H9 (cell line): ENCODE measurements around the gene PADI6. TPM values are rescaled to one million over a fixed set of nuclear protein-coding genes. Genes with fewer than 3 reads are reported as not detected.

Experiments
- DNase-seq: peaks from one replicate; pipeline ENCODE4 v3.0.0-alpha.2; 2017
- H2AFZ ChIP-seq: one replicate; pipeline ENCODE4 v1.6.1; 2013; ENCODE audit warnings: mild to moderate bottlenecking, low read length, control low read depth, moderate library complexity
- H2AK5ac ChIP-seq: 2 replicates; pipeline ENCODE4 v1.6.1; 2013; ENCODE audit warnings: low read length, control low read depth, mixed read lengths; ENCODE audit not compliant: insufficient read length
- H2BK120ac ChIP-seq: one replicate; pipeline ENCODE4 v1.6.1; 2013; ENCODE audit warnings: low read depth, mild to moderate bottlenecking, low read length, control low read depth, inconsistent platforms; ENCODE audit not compliant: poor library complexity, severe bottlenecking
- H2BK12ac ChIP-seq: 2 replicates; pipeline ENCODE4 v1.6.1; 2013; ENCODE audit warnings: low read length, control low read depth, mixed read lengths, low read depth; ENCODE audit not compliant: insufficient read length
- H2BK15ac ChIP-seq: 2 replicates; pipeline ENCODE4 v1.6.1; 2013; ENCODE audit warnings: low read depth, low read length, control low read depth
- H2BK20ac ChIP-seq: one replicate; pipeline ENCODE4 v1.6.1; 2013; ENCODE audit warnings: low read depth, mild to moderate bottlenecking, low read length, control low read depth, inconsistent platforms; ENCODE audit not compliant: poor library complexity, severe bottlenecking
- H2BK5ac ChIP-seq: 2 replicates; pipeline ENCODE4 v1.6.1; 2013; ENCODE audit warnings: low read length, control low read depth, mixed read lengths; ENCODE audit not compliant: insufficient read length
- H3K14ac ChIP-seq: 2 replicates; pipeline ENCODE4 v1.6.1; 2013; ENCODE audit warnings: low read length, control low read depth; ENCODE audit not compliant: insufficient read depth
- H3K18ac ChIP-seq: 2 replicates; pipeline ENCODE4 v1.6.1; 2013; ENCODE audit warnings: low read depth, mild to moderate bottlenecking, mixed read lengths, low read length, control low read depth; ENCODE audit not compliant: insufficient read length
- H3K23ac ChIP-seq: 2 replicates; pipeline ENCODE4 v1.6.1; 2013; ENCODE audit warnings: low read length, control low read depth, mixed read lengths, low read depth; ENCODE audit not compliant: insufficient read length
- H3K23me2 ChIP-seq: 2 replicates; pipeline ENCODE4 v1.6.1; 2013; ENCODE audit warnings: low read depth, mild to moderate bottlenecking, mixed read lengths, low read length, control low read depth; ENCODE audit not compliant: insufficient read length, poor library complexity, severe bottlenecking
- H3K27ac ChIP-seq: 2 replicates; pipeline ENCODE4 v1.5.1; 2013; ENCODE audit warnings: low read length, control low read depth, mixed read lengths, low read depth; ENCODE audit not compliant: insufficient read length
- H3K27me3 ChIP-seq: 2 replicates; pipeline ENCODE4 v1.6.1; 2013; ENCODE audit warnings: low read length, control low read depth, inconsistent platforms; ENCODE audit not compliant: insufficient read depth
- H3K4ac ChIP-seq: 2 replicates; pipeline ENCODE4 v1.6.1; 2013; ENCODE audit warnings: low read depth, mild to moderate bottlenecking, control low read depth, inconsistent platforms, low read length, moderate library complexity
- H3K4me1 ChIP-seq: 2 replicates; pipeline ENCODE4 v1.6.1; 2013; ENCODE audit warnings: low read length, control low read depth, inconsistent platforms; ENCODE audit not compliant: insufficient read depth
- H3K4me2 ChIP-seq: 2 replicates; pipeline ENCODE4 v1.6.1; 2013; ENCODE audit warnings: low read length, control low read depth, mixed read lengths; ENCODE audit not compliant: insufficient read length, insufficient read depth
- H3K56ac ChIP-seq: 2 replicates; pipeline ENCODE4 v1.6.1; 2013; ENCODE audit warnings: low read depth, mild to moderate bottlenecking, mixed read lengths, low read length, control low read depth; ENCODE audit not compliant: insufficient read length
- H3K79me1 ChIP-seq: 2 replicates; pipeline ENCODE4 v1.6.1; 2013; ENCODE audit warnings: low read depth, mild to moderate bottlenecking, moderate library complexity, low read length, control low read depth, inconsistent platforms; ENCODE audit not compliant: insufficient read depth, poor library complexity, severe bottlenecking
- H3K79me2 ChIP-seq: 2 replicates; pipeline ENCODE4 v1.6.1; 2013; ENCODE audit warnings: low read length, control low read depth, inconsistent platforms; ENCODE audit not compliant: insufficient read depth
- H3K9ac ChIP-seq: 2 replicates; pipeline ENCODE4 v1.6.1; 2013; ENCODE audit warnings: low read length, control low read depth, mixed read lengths; ENCODE audit not compliant: insufficient read length; ENCODE audit errors: extremely low read depth
- H3K9me3 ChIP-seq: one replicate; pipeline ENCODE4 v1.6.1; 2013; ENCODE audit warnings: low read depth, low read length, inconsistent platforms; ENCODE audit not compliant: control insufficient read depth
- H3T11ph ChIP-seq: one replicate; pipeline ENCODE4 v1.6.1; 2013; ENCODE audit warnings: mild to moderate bottlenecking, low read length, control low read depth, inconsistent platforms
- H4K20me1 ChIP-seq: one replicate; pipeline ENCODE4 v1.6.1; 2013; ENCODE audit not compliant: control insufficient read depth, insufficient read length, insufficient read depth
- H4K5ac ChIP-seq: 2 replicates; pipeline ENCODE4 v1.6.1; 2013; ENCODE audit warnings: low read depth, mild to moderate bottlenecking, mixed read lengths, low read length, control low read depth; ENCODE audit not compliant: insufficient read length
- H4K8ac ChIP-seq: replicated peaks from 2 replicates; pipeline ENCODE4 v1.6.1; 2013; ENCODE audit warnings: low read length, control low read depth, mixed read lengths, low read depth; ENCODE audit not compliant: insufficient read length
- H4K91ac ChIP-seq: 2 replicates; pipeline ENCODE4 v1.6.1; 2013; ENCODE audit warnings: low read depth, mild to moderate bottlenecking, moderate library complexity, mixed read lengths, low read length, control low read depth; ENCODE audit not compliant: insufficient read length
- H3K27ac Mint-ChIP-seq, 3 experiments: 2 replicates in 2 of 3; 3 replicates in 1 of 3; pipeline ENCODE4 v1.8.0; 2020 to 2021; ENCODE audit warnings: mixed read lengths in 3 of 3, mild to moderate bottlenecking in 1 of 3, moderate library complexity in 1 of 3
- H3K27me3 Mint-ChIP-seq: 2 replicates; pipeline ENCODE4 v1.8.0; 2021; ENCODE audit warnings: low read depth, mild to moderate bottlenecking, moderate library complexity, mixed read lengths
- H3K36me3 Mint-ChIP-seq, 3 experiments: 2 replicates in 2 of 3; 3 replicates in 1 of 3; pipeline ENCODE4 v1.8.0; 2020 to 2021; ENCODE audit warnings: low read depth in 3 of 3, mixed read lengths in 3 of 3; ENCODE audit not compliant: insufficient read depth in 1 of 3
- H3K4me1 Mint-ChIP-seq, 2 experiments: 2 replicates each; pipeline ENCODE4 v1.8.0; 2020; ENCODE audit warnings: mixed read lengths in 2 of 2
- H3K4me3 Mint-ChIP-seq, 2 experiments: 2 replicates in 1 of 2; 3 replicates in 1 of 2; pipeline ENCODE4 v1.8.0; 2020 to 2021; ENCODE audit warnings: mild to moderate bottlenecking in 2 of 2, mixed read lengths in 2 of 2, moderate library complexity in 1 of 2
- H3K9me3 Mint-ChIP-seq, 2 experiments: 2 replicates in 1 of 2; 3 replicates in 1 of 2; pipeline ENCODE4 v1.8.0; 2020; ENCODE audit warnings: mild to moderate bottlenecking in 2 of 2, mixed read lengths in 2 of 2, moderate library complexity in 1 of 2
- CTCF ChIP-seq: fragments of 200-600 bp; sonication (generic); conservative IDR thresholded peaks from 3 replicates; pipeline ENCODE4 v1.8.0; 2021; ENCODE audit warnings: antibody characterized with exemption, mild to moderate bottlenecking
- WGBS: extraction: QIAGEN DNeasy Blood & Tissue Kit; methylation state at CpG from one replicate; pipeline ENCODE4 v1.1.7; 2013; ENCODE audit warnings: missing lambda C conversion rate, low lambda C conversion rate, mixed read lengths; ENCODE audit not compliant: insufficient read length; ENCODE audit errors: extremely low coverage; 5-methylcytosine and 5-hydroxymethylcytosine counted together
- total RNA-seq: library from RNA; stranded (reverse); gene quantifications from 2 replicates; pipeline ENCODE4 v1.2.1, GENCODE V29; 2021

The PADI6 gene
- total RNA-seq, 1 experiment from 2014 or later: not detected

GRCh38 chr1:17350083-17350482 lies 21.9 kb upstream of the PADI6 start:
- no peak overlapping the region for H3K27ac ChIP-seq

More at GRCh38 chr1:17350083-17350482, 21.9 kb upstream of the PADI6 start:
- H3K23ac ChIP-seq: no peak overlapping the region
- no peak overlapping the region for H4K8ac ChIP-seq
- no peak overlapping the region for H3K18ac ChIP-seq
- H3K79me1 ChIP-seq: no peaks in the 10 kb centered on the region
- H3K9ac ChIP-seq: no peak overlapping the region
- no peak overlapping the region for H3K14ac ChIP-seq
- no peak overlapping the region for H2AK5ac ChIP-seq
- H3K36me3 Mint-ChIP-seq: peaks cover 0 to 2% (median 0%) of the 10 kb centered on the region in 3 experiments; a peak in 2 of 7 replicates
- H3K27me3 ChIP-seq: no peaks in the 10 kb centered on the region
- H2BK20ac ChIP-seq: no peak overlapping the region
- H3K4me1 ChIP-seq: no peaks in the 10 kb centered on the region
- no peak overlapping the region for H2BK12ac ChIP-seq
- H4K20me1 ChIP-seq: no peaks in the 10 kb centered on the region
- no peak overlapping the region for H2BK15ac ChIP-seq
- H3T11ph ChIP-seq: no peak overlapping the region
- H4K91ac ChIP-seq: no peak overlapping the region
- no peaks in the 10 kb centered on the region for H3K79me2 ChIP-seq
- H4K5ac ChIP-seq: no peak overlapping the region
- H3K4me3 Mint-ChIP-seq: no peak overlapping the region
- H3K9me3 Mint-ChIP-seq: peaks cover 0 to 5% of the 10 kb centered on the region in 2 experiments; a peak in 1 of 5 replicates
- H3K23me2 ChIP-seq: no peaks in the 10 kb centered on the region
- no peak overlapping the region for H2BK120ac ChIP-seq
- no peak for TF ChIP-seq CTCF
- peaks cover 15% of the 10 kb centered on the region for H3K27me3 Mint-ChIP-seq
- no peak overlapping the region for H3K27ac Mint-ChIP-seq
- H3K4me1 Mint-ChIP-seq: peaks cover 7 to 18% of the 10 kb centered on the region in 2 experiments
- no CpG with 5 or more reads among the region's 8 CpGs for WGBS
- no peak overlapping the region for H3K4ac ChIP-seq
- H2BK5ac ChIP-seq: no peak overlapping the region
- H3K56ac ChIP-seq: no peak overlapping the region
- no peaks in the 10 kb centered on the region for H3K9me3 ChIP-seq
- H2AFZ ChIP-seq: no peak overlapping the region
- no peak for DNase-seq
- no peak overlapping the region for H3K4me2 ChIP-seq
